ENCODE results near the gene SLIT1.
"Not testable (repeated sequence)": the region's sequence is repeated elsewhere in the genome, so short reads cannot be mapped to it uniquely, and the experiment has no call there.

SLIT1 gene

GRCh38 chr10:97105303-97105702 is 80.5 kb downstream of the SLIT1 start:
- no peak for DNase-seq

DNA sequence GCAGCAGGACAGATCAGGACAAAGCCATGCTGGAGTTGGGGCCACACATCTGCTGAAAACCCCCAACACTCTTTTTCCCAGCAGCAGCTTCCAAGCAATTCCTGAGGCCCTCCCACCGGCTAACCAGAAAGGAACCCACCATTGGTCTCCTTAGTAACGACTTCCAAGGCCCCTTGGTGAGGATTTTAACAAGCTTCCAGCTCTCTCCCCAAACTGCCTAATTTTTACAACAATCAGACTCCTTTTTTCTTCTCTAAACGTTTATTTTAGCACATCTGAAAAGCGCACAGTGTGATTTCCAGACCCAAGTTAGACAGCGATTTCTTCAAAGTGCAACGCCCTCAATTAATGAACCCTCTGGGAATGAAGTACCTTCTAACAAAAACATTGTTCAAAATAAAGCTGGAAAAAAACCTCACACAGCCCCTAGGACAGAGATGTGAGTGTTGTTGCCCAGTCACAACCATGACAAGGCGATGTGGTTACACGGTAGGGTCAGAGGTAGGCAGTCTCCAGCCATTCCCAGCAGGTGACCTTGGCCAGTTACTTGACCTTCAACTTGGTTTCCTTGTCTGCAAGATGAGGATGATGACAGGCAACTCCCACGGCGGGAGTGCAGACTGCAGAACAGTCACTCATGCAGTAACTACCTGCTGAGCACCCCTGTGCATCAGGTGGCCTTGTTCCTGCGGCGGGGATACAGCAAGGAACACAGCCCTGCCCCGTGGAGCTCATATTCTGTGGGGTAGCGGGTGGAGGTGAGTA is 82.3 kb downstream of the SLIT1 start:
- DNase-seq: no peak

GRCh38 chr10:97102441-97102840 is 83.3 kb downstream of the SLIT1 start:
- no peak for DNase-seq

GRCh38 chr10:97101166-97101940 is 84.4 kb downstream of the SLIT1 start:
- no peak for DNase-seq

DNA sequence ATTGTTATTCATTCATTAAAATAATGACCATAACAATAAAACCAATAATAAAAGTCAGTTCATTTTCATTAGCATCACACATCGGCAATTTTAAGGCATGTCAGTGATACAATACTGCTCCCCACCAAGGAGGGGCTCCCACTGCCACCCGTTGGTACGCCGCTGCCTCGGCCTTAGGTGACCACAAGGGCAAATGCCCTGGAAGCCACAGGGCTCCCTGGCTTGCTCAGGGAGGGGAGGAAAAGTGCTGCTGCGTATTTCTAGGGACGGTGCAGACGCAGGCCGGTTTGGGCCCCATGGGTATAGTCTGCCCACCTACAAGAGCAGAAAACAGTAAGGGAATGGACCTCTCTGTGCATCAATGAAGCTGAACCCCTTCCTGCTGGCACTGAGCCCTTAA is 85.1 kb downstream of the SLIT1 start:
- no peak for DNase-seq

GRCh38 chr10:97099868-97100267 is 85.9 kb downstream of the SLIT1 start:
- DNase-seq: no peak

- DNase-seq: no peak
These were observed 86.7 kb downstream of the SLIT1 start for GRCh38 chr10:97099089-97099488.

DNA sequence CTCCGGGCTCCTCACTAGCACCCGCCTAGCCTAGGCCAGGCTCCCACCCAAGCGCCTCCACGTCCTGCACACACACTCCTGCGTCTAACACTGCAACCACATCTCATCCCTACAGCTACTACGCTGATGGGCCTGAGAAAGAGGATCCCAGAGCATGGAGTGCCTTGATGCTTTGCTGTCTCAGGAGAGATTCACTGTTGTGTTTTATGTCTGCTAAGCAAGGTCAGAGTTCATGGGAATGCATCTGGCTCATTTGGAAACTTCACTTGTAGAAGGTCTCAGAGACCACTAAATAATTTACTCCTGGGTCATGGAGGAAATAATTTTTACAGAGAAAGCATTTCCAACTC is 88.7 kb downstream of the SLIT1 start:
- no peak for DNase-seq

- no peak for DNase-seq
These were observed 89.3 kb downstream of the SLIT1 start for GRCh38 chr10:97096261-97097083.

DNA sequence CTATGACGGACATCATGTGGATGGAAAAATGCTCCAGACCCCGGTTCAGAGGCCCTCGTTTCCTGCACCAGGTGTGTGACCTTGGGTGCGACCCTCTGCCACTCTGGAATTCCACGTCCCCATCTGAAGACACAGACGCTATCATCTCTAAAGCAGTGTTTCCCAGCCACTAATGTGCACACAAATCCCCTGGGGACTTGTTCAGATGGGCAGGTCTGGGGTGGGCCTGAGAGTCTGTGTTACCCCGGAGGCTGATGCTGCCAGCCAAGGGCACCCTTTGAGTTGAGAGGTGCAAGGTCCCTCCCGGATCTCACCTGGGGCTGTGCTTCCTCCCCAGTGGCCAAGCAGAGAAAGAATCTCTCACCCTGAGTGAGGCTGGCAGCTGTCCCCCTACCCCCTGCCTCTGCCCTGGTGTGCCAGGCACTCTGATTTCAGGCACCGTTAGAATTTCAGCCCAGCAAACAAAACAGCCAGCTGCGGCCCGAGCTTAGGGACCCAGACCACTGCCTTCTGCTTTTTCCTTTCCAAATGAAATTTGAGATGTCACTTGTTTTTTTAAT is 90.0 kb downstream of the SLIT1 start:
- DNase-seq: no peak

DNA sequence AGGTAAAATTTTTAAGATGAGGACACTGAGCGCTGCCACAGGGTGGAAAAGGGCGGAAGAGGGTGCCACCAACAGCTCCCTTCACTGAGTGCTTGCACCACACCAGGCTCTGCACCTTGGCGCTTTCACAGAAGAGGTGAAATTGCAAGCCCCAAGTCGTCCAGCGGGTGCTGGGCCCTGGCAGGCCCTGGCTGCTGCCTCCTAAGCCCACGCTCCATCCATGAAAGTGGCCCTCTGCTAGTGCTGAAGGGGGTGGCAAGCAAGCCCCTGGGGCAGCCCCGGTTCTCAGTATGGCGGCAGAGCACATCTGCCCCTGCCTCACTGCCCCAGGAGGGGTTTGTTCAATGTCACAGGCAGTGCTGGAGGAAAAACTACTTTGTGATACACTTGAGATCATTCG is 95.1 kb downstream of the SLIT1 start:
- DNase-seq: no peak

GRCh38 chr10:97090035-97090434 is 95.7 kb downstream of the SLIT1 start:
- no peak for DNase-seq

DNA sequence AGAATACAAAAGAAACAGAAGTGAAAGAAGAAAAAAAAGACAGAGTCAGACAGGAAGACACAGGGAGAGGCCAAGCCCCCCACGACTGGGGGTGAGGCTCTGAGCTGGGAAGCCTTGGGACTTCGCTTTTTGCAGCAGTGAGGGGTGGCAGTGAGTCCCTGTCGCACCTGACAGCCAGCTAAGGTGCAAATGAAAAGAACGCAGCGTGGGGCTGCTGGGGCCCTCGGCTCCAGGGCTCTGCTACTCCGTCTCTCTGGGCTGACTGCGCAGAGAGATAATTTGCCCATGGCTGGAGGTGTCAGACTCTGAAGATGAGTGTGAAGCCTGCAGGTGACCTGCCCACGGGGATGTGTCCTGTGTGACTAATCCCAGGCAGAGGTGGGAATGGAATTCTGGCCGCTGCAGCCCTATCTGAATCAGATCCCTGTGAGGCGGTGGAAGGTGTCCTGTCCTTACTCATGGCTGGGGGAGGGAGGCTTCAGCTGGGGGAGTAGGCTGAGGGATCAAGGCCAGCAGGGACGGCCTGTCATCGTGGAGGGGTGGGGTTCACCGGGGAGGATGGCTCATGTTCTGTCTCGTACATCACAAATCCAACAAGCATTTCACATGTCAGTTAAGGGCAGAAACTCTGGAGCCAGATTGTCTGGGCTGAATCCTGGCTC is 96.4 kb downstream of the SLIT1 start:
- DNase-seq: no peak

- DNase-seq: no peak
These were observed 98.5 kb downstream of the SLIT1 start for GRCh38 chr10:97087296-97087695.

DNA sequence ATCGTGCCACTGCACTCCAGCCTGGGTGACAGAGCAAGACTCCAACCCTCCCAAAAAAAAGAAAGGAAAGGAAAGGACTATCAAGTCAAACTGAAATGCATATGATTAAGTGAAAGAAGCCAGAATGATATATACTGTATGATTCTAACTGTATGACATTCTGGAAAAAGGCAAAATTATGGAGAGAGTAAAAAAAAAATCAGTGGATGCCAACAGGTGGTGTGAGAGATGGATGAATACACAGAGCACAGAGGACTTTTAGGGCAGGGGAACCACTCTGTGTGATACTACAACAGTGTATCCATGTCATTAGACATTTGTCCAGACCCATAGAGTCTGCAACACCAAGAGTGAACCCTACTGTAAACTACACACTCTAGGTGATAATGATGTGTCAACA is 99.2 kb downstream of the SLIT1 start:
- DNase-seq: no peak

DNA sequence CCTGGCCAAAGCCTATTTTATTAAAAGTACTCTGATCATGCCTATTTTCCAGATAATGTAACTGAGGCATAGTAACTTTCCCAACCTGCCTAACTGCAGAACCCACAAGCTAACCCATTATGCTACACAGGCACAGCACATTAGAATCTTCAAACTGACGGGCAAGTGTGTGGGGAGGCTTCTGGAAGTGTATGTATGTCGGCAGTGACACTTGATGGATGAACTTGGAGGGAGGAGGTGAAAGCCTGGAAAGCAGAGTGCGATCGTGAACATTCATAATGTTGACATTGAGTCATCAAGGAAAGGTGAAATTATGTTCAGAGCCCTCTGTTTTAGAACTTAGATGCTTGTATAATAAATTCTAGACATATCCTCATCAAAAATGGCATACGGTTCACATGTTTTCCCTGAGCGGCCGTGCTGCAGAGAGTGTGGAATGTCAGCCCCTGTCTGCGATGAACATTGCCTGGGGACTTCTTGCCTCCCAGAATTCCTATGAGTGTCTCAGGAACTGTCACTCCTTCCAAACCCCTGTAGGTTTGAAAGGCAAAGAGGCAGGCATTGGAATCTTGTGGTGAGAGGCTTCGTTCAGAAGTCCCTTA is 102.4 kb downstream of the SLIT1 start:
- DNase-seq: no peak

DNA sequence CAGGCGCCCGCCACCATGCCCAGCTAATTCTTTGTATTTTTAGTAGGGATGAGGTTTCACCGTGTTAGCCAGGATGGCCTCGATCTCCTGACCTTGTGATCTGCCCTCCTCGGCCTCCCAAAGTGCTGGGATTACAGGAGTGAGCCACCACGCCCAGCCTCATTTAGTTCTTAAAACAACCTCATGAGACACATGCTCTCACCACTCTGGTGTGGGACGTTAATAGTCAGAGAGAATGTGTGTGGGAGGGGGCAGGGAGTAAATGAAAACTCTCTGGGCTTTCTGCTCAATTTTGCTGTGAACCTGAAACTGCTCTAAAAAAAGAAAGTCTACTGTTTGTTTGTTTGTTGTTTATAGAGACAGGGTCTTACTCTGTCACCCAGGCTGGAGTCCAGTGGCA is 103.2 kb downstream of the SLIT1 start:
- not testable (repeated sequence) for DNase-seq

- DNase-seq: peak; percentile 54
These were observed 104.0 kb downstream of the SLIT1 start for GRCh38 chr10:97081621-97082235.

GRCh38 chr10:97080051-97080776 is 105.5 kb downstream of the SLIT1 start:
- DNase-seq: no peak

- DNase-seq: no peak
These were observed 106.3 kb downstream of the SLIT1 start for GRCh38 chr10:97079448-97079847.

GRCh38 chr10:97078938-97079445 is 106.8 kb downstream of the SLIT1 start:
- no peak for DNase-seq

Measured in fibroblast of skin of back (primary cell).